NCI-H510A treated with DMSO at 0.1 percent for 48 hours (cell line): ENCODE data around the gene SLC1A5.
"Not testable (repeated sequence)": the region's sequence is repeated elsewhere in the genome, so short reads cannot be mapped to it uniquely, and the experiment has no call there.

Source experiments
- DNase-seq: peaks from one replicate; lab custom pipeline; 2025; lab: John Stamatoyannopoulos, UW

SLC1A5 gene

DNA sequence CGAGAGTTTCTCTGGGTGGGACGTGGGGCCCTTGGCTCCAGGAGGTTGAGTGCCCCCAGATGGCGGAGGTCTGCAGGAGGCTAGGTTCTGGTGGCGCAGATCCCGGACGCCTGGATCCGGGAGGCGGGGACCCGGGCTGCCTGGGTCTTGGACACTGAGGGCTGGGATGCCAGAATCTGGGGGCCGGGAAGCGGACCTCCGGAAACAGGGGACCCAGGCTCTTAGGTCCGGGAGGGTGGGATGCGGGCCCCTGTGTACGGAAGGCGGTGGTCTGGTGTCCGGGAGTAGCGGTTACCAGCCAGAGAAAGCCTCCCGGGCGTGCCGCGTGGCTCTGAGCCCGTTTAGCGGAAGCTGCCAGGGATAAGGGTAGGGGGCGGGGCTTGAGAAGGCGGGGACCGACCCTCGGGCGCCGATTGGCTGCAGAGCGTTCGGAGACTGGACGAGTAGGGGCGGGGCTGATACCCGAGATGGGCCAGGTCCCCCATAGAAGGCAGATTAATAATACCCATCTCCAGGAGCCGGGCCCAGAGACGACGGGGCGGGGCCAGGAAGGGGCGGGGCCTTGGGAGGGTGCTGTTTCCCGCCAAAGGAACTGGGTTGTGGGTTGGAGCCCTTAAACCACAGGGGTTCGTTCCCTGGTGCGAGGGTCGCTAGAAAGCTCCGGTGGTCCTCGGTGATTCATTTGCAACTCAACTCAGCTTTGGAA is at the start of gene SLC1A5:
Gene SLC1A5 (minus strand): TSS at position 333 of the 706 bp plus-strand sequence. CDS start 629 bp downstream, outside the sequence.
- peak; percentile 97 for DNase-seq

DNA sequence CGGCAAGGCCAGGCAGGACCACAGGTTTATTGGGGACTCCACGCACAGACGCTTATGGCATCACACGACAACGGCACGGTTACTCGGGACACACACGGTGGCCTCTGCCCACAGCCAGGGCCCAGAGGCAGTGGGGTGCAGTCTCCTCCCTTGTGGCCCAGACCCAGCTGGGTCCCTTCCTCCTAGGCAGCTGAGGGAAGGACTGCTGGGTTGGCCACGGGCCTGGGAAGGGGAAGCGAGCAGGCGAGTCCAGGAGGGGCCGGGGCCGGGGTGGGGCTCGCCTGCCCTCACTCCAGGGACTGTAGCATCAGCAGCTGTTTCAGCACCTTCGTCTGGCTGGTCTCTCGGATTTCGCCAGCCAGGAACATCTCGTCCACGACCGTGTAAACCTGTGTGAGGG is 49.8 kb upstream of the SLC1A5 start:
- DNase-seq = no peak

DNA sequence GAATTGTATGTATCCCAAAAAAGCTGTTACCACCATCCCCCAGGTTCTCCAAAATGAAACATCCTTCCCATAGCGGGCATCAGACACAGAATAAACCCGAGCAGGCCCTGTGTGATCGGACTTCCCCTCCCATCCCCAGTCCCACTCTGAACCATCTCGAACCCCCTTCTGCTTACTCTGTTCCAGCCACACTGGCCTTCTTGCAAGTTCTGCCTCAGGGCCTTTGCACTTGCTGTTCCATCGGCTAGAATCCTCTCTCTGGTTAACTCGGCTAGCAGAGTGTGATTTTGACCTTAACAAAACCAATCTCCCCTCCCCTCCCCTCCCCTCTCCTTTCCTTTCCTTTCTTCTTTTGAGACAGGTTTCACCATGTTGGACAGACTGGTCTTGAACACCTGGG is 46.6 kb upstream of the SLC1A5 start:
- DNase-seq = no peak

DNA sequence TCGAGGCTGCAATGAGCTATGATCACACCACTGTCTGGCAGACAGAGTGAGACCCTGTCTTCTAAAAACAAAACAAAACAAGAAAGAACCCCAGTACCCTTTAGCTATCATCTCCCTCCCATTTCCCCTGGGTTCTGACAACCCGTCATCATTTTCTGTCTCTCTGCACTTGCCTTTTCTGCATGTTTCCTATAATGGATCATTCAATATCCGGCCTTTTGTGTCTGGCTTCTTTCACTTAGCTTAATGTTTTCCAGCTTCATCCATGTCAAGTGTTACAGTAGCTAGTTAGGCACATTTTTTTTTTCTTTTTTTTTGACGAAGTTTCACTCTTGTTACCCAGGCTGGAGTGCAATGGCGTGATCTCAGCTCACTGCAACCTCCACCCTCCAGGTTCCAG is 45.7 kb upstream of the SLC1A5 start:
- DNase-seq = no peak

DNA sequence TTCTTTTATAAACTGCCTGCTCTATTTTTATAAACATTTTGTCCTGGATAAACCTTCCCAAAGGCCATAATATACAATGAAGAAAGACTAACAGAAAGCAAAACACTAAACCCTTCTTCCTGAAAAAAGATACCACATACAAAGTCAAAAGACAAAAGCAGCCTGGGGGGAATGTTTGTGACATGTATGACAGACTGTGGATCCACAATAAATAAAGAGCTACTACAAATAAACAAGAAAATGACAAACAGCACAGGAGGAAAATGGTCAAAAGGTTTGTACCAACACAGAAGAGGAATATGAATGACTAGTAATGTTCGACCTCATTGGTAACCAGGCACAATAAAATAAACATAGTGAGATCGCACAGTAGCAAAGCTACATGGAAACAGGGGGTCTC is 42.5 kb upstream of the SLC1A5 start:
- DNase-seq = no peak

DNA sequence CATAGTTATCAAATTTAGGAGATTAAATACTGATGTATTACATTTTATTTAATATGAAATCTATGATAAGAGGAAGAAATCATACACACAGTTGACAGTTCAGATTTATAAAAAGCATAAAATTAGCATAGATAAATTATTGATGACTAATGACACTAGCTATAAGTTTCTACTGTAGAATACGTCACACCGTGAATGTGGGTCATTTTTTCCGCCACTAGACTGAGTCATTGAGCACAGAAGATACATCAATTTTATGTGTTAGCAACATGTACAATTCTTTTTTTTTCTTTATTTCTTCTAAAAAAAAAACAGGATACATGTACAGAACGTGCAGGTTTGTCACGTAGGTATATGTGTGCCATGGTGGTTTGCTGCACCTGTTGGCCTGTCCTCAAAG is 40.1 kb upstream of the SLC1A5 start:
- DNase-seq = no peak

DNA sequence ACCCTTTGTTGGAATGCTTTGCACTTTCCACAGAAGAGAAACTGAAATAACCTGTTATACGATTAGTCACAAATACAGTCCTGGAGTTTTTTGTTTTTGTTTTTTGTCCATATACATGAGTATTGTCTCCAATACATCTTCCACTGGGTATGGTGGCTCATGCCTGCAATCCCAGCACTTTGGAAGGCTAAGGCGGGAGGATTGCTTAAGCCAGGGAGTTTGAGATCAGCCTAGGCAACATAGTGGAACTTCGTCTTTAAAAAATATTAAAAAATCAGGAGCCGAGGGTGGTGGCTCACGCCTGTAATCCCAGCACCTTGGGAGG is 37.3 kb upstream of the SLC1A5 start:
- no peak for DNase-seq

DNA sequence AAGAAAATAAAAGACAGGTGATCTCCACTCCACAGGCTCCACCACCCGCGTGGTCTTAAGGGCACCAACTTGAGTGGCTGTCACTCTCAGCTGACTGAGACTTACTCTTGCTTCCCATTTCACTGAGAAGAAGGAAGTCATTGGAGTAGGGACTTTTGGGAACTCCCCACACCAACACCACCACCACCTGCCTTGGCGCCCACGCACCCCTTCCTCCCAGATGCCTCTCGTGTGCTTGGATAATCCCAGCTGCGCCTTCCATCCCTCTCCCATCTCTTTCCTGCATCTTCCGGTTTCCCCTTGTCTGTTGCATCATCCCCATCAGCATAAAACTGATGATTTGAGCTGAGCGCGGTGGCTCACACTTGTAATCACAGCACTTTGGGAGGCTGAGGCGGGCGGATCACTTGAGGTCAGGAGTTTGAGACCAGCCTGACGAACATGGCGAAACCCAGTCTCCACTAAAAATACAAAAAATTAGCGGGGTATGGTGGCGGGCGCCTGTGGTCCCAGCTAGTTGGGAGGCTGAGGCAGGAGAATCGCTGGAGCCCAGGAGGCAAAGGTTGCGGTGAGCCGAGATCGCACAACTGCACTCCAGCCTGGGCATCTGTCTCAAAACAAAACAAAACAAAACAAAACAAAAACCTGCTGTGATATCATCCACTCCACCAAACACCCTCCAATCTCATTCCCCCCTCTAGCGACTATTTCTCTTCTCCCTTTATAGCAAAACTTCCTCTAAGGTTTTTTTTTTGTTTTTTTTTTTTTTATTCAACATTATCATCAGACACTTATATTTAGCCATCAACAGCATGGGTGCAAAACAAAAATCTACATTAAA is 36.7 kb upstream of the SLC1A5 start:
- no peak for DNase-seq

DNA sequence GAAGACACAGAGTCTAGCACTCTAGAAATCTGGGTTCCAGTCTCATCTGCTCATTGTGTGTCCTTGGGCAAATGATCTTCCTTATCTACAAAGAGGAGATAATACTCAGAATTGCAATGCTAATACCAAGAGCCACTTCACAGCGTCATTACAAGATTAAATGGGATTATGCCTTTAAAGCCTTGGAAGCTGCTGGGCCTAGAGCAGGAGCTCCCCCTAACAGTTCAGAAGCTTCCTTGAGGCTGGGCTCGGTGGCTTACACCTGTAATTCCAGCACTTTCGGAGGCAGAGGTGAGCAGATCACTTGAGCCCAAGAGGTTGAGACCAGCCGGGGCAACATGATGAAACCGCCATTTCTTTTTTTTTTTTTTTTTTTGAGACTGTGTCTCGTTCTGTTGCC is 34.7 kb upstream of the SLC1A5 start:
- no peak for DNase-seq

DNA sequence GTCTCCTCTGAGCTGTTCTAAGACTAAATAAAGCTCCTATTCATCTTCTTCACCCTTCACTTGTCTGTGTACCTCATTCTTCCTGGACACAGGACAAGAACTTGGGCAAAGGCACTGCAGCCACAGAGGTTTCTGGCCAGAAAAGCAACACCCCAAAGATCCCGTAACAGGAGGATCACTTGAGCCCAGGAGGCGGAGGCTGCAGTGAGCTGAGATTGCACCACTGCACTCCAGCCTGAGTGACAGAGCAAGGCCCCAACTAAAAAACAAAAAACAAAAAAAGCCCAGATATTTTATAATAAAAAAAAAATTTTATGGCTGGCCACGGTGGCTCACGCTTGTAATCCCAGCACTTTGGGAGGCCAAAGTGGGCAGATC is 34.0 kb upstream of the SLC1A5 start:
- not testable (repeated sequence) for DNase-seq

DNA sequence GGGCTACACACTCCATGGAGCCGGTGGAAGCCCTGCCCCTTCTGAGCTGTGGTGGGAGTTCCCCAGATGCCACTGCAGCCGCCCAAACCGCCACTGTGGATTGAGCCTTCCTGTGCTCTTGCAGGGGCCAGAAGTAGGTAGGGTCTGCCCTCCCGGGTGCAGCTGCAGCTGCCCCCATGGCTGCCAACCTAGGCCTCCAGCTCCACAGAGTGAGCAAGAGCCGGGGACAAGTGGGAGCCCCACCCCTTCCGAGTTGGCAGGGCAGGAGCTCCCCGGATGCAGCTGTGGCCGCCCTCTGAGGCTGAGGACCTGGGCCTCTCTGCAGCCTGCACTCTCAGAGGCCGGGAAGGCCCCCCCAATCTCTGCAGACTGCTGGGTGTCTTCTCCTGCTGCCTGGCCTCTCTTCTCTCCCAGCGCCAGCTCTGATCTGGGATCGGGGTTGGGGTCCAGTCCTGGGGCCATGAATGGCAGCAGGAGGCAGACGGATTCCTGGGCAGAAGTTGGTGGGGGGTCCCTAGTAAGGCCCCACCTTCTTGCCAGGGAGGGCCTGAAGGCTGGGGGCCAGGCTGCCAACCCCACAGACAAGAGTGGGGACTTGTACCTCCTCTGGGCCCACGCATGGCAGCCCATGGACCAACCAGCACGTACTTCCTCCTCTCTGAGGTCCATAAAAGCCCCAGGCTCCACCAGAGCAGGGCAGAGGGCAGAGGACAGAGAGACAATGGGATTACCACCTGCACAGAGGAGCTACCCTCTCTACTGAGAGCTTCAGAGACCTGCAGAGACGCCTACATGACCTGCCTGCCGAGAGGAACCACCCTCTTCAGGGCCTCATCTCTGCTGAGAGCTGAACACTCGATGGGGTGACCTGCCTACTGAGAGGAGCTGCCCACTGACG is 33.4 kb upstream of the SLC1A5 start:
- DNase-seq = peak; percentile 71

DNA sequence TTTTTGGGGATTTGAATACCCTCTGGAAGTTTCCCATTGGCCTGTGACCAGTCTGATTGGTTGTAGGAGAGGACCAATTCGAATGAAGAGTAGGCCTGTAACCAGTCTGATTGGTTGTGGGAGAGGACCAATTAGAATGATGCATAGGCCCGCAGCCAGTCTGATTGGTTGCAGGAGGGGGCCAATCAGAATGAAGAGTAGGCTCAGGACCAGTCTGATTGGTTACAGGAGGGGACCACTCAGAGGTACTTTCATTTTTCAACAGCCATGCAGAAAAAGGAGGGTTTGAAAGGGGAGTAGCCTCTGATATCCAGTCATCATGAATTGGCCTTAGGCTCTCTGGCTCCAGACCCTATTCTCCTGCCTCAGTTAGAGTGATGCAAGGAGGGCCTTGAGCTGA is 30.4 kb upstream of the SLC1A5 start:
- DNase-seq = no peak

DNA sequence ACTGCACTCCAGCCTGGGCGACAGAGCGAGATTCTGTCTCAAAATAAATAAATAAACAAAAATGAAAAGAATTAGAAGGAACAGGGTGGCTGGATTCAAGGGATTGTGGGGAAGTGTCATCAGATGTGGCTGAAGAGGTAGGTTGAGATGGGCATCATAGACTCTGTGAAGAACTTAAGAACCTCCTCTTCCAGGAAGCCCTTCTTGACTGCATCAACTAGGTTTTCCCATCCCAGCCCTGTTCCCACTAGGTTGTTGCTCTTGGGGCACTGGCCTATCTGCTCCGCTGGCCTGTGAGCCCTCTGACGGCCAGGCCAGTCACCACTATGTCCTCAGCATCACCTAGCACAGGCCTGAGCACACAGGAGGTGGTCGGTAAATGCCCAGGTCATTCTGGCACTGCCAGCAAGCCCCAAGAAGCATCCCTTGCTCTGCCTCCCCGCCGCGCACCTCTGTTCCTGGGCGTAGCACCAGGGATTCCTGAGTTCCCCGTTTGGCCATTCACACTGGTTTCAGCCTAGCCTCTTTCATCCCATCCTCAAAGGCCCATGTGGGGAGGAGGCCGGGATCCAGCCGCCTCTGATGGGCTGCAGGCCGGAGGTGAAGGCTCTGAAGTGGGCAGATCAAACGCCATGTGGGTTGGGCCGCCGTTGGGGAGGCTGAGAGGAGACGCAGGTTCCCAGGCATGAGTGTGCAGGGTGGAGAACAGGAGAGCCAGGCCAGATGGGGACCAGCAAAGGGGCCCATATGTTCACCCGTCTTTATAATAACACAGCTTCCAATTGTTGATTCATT is 27.6 kb upstream of the SLC1A5 start:
- no peak for DNase-seq

DNA sequence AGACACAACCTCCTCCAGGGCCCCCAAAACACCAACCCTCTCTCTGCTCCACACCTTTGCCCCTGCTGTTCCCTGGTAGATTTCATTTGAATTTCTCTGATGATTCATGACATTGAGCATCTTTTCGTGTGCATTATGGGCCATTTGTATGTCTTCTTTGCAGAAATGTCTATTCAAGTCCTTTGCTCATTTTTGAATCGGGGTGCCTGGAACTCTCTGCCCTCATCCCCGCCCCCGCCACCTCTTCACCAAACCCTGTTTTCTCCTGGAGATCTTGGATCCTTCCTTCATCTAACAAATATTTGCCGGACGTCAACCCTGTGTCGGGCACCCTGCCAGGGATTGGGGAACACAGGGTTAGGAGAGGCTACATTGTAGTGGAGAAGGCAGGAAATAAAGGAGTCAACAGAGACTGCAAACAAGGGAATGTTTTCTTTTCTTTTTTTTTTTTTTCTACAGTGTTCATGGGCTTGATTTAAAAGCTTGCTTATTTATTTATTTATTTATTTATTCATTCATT is 25.5 kb upstream of the SLC1A5 start:
- peak; percentile 49 for DNase-seq

DNA sequence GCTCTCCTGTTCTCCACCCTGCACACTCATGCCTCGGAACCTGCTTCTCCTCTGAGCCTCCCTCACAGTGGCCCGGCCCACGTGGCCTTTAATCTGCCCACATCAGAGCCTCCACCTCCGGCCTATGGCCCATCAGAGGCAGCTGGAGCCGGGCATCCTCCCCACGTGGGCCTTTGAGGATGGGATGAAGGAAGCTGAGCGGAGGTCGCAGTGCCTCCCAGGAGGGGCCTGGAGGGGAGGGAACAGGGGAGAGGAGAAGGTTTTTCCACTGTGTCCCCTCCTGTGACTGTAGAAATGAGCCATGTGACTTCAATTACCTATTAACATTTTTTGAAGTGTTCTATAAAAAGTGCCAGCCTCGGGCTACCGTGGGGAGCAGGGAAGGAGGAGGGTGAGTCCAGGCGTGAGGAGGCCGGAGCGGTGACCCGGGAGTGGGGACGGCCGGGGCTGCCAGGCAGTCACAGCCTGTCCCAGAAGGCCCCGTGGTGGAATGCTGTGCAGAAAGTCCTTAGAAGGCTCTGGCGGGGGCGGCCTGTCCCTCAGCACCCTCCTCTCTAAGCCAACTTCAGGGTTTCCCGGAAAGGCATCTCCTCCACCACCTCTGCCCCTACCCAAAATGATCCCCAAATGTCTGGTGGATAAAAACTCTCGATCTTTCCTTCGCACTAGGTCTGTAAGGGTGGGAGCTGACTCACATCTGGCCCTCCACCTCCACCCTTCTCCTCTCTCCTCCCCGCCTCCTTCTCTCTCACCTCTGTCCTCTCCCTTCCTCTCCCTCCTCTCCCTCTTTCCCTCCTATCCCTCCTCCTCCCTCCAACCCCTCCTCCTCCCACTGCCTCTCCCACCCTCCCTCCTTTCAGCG is 24.8 kb upstream of the SLC1A5 start:
- DNase-seq = peak; percentile 45

DNA sequence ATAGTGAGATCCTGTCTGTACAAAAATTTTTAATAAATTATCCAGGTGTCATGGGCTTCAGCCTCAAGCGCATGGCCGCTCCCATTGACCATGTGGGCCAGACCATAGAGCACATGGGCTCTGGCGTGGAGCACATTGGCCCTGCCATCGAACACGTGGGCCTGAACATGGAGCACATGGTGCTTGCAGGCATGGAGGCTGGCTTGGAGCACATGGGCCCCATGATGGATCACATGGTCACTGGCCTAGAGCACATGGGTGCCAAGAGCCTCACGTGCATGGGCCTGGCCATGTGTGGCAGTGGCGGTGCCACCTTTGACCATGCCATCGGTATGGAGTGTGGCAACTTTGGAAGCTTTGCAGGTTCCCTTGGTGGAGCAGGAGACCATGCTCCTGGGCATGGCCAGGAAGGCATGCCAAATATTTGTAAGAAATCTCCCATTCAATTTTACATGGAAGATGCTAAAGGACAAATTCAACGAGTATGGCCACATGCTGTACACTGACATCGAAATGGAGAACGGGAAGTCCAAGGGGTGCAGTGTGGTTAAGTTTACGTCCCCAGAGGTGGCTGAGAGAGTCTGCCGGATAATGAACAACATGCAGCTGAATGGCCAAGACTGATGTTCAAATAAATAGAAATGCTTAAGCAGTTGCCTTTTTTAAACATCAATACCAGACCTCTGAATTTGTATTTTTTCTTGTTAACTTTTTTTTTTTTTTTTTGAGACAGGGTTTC is 21.3 kb upstream of the SLC1A5 start:
- no peak for DNase-seq

DNA sequence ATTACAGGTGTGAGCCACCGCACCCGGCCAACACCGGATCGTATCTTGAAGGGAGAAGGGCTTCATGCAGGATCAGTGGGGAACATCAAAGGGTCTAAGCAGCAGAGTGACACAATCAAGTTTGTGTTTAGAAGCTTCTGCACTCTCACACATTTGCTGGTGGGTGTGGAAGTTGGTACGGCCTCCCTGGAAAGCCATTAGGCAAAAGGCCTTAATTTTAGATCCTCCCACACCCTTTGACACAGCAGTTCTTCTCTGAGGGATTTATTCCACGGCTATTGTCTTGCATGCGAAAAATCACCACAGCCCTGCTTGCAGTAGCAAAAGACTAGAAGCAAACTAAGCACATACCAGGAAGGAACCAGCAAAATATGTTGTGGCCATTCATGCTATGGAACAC is 18.3 kb upstream of the SLC1A5 start:
- DNase-seq = no peak

DNA sequence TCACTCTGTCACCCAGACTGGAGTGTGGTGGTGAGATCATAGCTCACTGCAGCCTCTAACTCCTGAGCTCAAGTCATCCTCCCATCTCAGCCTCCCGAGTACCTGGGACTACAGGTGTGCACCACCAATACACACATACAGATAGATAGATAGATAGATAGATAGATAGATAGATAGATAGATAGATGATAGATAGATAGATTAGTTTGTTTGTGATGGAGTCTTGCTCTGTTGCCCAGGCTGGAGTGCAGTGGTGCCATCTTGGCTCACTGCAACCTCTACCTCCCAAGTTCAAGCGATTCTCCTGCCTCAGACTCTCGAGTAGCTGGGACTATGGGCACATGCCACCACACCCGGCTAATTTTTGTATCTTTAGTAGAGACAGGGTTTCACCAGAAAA is 16.0 kb upstream of the SLC1A5 start:
- DNase-seq = not testable (repeated sequence)

DNA sequence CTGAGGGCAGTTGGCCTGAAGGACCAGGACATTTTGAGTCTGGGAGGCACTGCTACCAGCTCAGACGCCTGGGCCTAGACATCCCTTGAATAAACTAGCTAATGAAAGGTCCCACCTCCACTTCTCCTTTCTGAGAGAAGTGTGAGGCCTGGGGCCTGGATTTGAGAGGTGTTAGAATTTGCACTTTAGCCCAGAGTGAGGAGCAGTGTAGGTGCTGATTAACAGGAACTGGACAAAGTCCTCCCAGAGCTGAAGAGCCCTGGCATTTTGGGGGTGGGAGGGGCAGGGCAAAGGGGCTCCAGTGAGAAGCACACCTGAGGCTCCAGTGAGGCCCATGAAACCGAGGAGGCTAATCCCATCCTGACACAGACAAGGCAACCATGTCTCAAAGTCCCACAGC is 15.2 kb upstream of the SLC1A5 start:
- no peak for DNase-seq

DNA sequence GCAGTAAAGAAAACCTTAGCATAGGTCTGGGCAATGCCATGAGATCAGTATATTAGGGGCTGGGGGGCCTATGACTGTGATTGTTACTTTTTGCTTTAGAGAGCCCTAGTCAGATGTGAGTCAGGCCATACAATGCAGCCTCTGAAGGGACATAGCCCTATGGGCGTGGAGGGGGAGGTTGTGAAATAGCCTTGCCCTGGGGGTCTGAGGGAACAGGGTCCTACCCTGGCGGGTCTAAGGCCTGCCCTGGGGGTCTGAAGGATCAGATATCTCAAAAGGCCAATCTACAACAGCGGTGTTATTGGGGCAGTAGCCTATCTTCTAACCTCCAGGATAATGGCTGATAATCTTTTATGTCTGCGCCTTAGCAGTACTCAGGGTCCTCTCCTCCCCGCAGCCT is 13.8 kb upstream of the SLC1A5 start:
- DNase-seq = no peak
